ENCODE measurements around the gene SKOR2. TPM values are rescaled to one million over a fixed set of nuclear protein-coding genes. Genes with fewer than 3 reads are reported as not detected.

Gene SKOR2
- total and polyA plus RNA-seq, 2 experiments from 2014 or later = 0.10 to 0.42 TPM

GRCh38 chr18:47285456-47285855, 34.0 kb upstream of the SKOR2 start:
- no peaks in the 10 kb centered on the region for H3F3A ChIP-seq (replicated peaks; ENCODE audit: low read depth)
- no peaks in the 10 kb centered on the region for H3K9me2 ChIP-seq (ENCODE audit: insufficient read depth)
- no peak overlapping the region for H2AFZ ChIP-seq
- DNase-seq (ENCODE audit: low spot score) = no peak
- H3K4me1 Mint-ChIP-seq = 0 out of 3 replicates have a peak, but pooled peaks cover 6% of the 10 kb centered on the region
- TF ChIP-seq NANOG (IDR thresholded peaks at IDR 0.05; ENCODE audit: borderline replicate concordance) = no peak
- no peak for TF ChIP-seq EZH2 (IDR thresholded peaks at IDR 0.05; ENCODE audit: low read depth, unreplicated experiment)
- no peak for TF ChIP-seq ZNF331 (CRISPR knock-in tag; IDR thresholded peaks at IDR 0.05; ENCODE audit: low read depth)
- TF ChIP-seq ZNF462 (CRISPR knock-in tag; IDR thresholded peaks at IDR 0.05) = no peak
- no peak for TF ChIP-seq REST (IDR thresholded peaks at IDR 0.05; ENCODE audit: unreplicated experiment)
- TF ChIP-seq EZH2phosphoT487 (IDR thresholded peaks at IDR 0.05; ENCODE audit: unreplicated experiment) = no peak
- no peak for TF ChIP-seq JUNB (IDR thresholded peaks at IDR 0.05; ENCODE audit: unreplicated experiment)
- TF ChIP-seq POLR2AphosphoS5 (IDR thresholded peaks at IDR 0.05; ENCODE audit: low read depth) = no peak
- TF ChIP-seq CREB1 (CRISPR knock-in tag; IDR thresholded peaks at IDR 0.05; ENCODE audit: low read depth) = no peak
- H3K9me3 Mint-ChIP-seq = no peaks in the 10 kb centered on the region
- no peak overlapping the region for H3K4me3 Mint-ChIP-seq
- H3K27me3 Mint-ChIP-seq (ENCODE audit: insufficient read depth, low read depth, poor library complexity) = no peaks in the 10 kb centered on the region
- no peak overlapping the region for H3K27ac Mint-ChIP-seq
- H3K36me3 ChIP-seq (ENCODE audit: insufficient read depth) = no peaks in the 10 kb centered on the region
- H3K4me1 ChIP-seq (ENCODE audit: insufficient read depth) = no peaks in the 10 kb centered on the region
- H3K27me3 ChIP-seq (ENCODE audit: insufficient read depth) = no peaks in the 10 kb centered on the region
- H4K20me1 ChIP-seq (replicated peaks; ENCODE audit: insufficient read depth) = no peaks in the 10 kb centered on the region
- H3K4me3 ChIP-seq = no peak overlapping the region
- no peak overlapping the region for H3K27ac ChIP-seq (ENCODE audit: low read depth)
- H3K79me2 ChIP-seq (replicated peaks; ENCODE audit: insufficient read depth) = no peaks in the 10 kb centered on the region
- H3K4me2 ChIP-seq = no peak overlapping the region
- no peak for ATAC-seq
- no peaks in the 10 kb centered on the region for H3K36me3 Mint-ChIP-seq (ENCODE audit: low read depth)
